Gastrocnemius medialis (tissue), 4 donors: ENCODE measurements around the gene PKP2. TPM values are rescaled to one million over a fixed set of nuclear protein-coding genes. Genes with fewer than 3 reads are reported as not detected.

Experiments used
- ATAC-seq, 2 donors: fragments of 150-250 bp; one replicate each; pipeline ENCODE4 v1.9.1; 2016
- DNase-seq, 2 donors: peaks; one replicate each; pipeline ENCODE4 v3.0.0-alpha.2; 2019
- H3K27ac ChIP-seq, 4 donors: fragments of 200-600 bp; sonication (generic); 1 replicate in 1 of 4; 2 replicates in 3 of 4; pipeline ENCODE4 v1.5.1; 2016 to 2018; ENCODE audit warnings: mild to moderate bottlenecking in 2 of 4, moderate library complexity in 1 of 4
- H3K27me3 ChIP-seq, 3 donors: fragments of 200-600 bp; sonication (generic) in 2 of 3; 1 replicate in 1 of 3; 2 replicates in 2 of 3; pipeline versions ENCODE4 v1.5.1 to v1.6.0; 2016 to 2019; ENCODE audit warnings: mild to moderate bottlenecking in 1 of 3, moderate library complexity in 1 of 3
- H3K36me3 ChIP-seq, 2 donors: fragments of 200-600 bp; sonication (generic) in 1 of 2; one replicate each; pipeline ENCODE4 v1.5.1; 2017 to 2018
- H3K4me1 ChIP-seq, 2 donors: fragments of 200-600 bp; sonication (generic) in 1 of 2; one replicate each; pipeline ENCODE4 v1.5.1; 2016 to 2017; ENCODE audit warnings: mild to moderate bottlenecking in 2 of 2
- H3K4me3 ChIP-seq, 4 donors: fragments of 200-600 bp; sonication (generic) in 3 of 4; 1 replicate in 1 of 4; 2 replicates in 3 of 4; pipeline ENCODE4 v1.5.1; 2016 to 2019; ENCODE audit warnings: mild to moderate bottlenecking in 2 of 4
- H3K9me3 ChIP-seq, 3 donors: fragments of 200-600 bp; sonication (generic) in 2 of 3; 1 replicate in 1 of 3; 2 replicates in 2 of 3; pipeline ENCODE4 v1.5.1; 2016 to 2019
- POLR2A ChIP-seq, 2 donors: fragments of 450-650 bp; IDR thresholded peaks; one replicate each; pipeline ENCODE4 v1.6.1; 2017; ENCODE audit warnings: antibody characterized with exemption in 2 of 2, mild to moderate bottlenecking in 2 of 2, moderate library complexity in 2 of 2
- in situ Hi-C, 4 donors: fragments of 200-750 bp; cut with MboI; loops; one replicate each; pipeline versions ENCODE4 v1.15.0 to v1.8.0; 2017; ENCODE audit warnings: low sequenced_read_pairs in 4 of 4
- intact Hi-C: fragments of 100-400 bp; cut with DNase I; formaldehyde crosslinking; loops from one replicate; pipeline ENCODE4 v1.15.1; 2023; ENCODE audit warnings: low total_unique reads
- total RNA-seq, 4 donors: library from RNA; depleted of rRNA; stranded (reverse); fragments of >200 nt; gene quantifications; one replicate each; pipeline versions ENCODE4 v1.1.0 to v1.2.3, GENCODE V29; 2016
- TF ChIP-seq, protein P1 (sequence below), 5 experiments: fragments of 450-650 bp in 3 of 5; fragments of 200-600 bp in 2 of 5; sonication (generic) in 2 of 5; IDR thresholded peaks in 4 of 5; conservative IDR thresholded peaks in 1 of 5; 1 replicate in 4 of 5; 2 replicates in 1 of 5; pipeline ENCODE4 v1.5.1; 2016 to 2019; ENCODE audit warnings: antibody characterized with exemption in 5 of 5, mild to moderate bottlenecking in 3 of 5, moderate library complexity in 3 of 5

PKP2 gene
- total RNA-seq, 4 donors from 2014 or later = 3.5 to 7.2 (median 4.1) TPM

DNA sequence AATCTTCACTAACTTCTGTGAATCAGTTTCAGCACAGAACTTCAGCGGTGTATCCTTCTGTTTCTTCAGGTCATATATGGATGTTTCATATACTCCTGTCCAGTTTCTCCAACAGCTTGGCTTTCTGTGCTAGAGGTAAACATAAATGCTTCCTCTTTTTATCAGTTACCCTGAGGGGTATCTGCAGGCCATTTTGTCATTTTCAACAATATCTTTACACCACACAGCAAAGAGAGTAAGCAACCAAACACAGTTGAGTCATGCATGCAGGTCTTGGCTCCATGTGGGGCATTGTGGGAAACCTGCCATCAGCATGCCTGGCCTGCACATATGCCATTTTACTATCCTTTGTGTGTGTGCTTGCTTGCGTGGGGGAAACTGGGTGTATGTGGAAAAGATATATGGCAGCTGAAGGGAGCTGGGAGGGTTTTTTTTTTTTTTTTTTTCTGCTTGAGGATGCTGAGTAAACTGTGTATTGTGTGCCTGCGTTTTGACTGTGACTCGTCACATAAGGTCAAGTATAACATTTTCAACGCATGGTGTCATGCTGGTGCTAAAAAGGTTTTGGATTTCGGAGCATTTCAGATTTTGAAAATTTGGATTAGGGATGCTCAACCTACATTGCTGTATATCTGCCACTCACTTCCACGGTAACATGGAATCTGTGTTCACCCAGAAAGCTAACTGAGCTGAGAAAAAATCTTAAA, 84.7 kb downstream of the PKP2 start:
- Histone ChIP-seq H3K4me1 (no peaks in the 10 kb centered on the region), H3K27me3 (no peaks in the 10 kb centered on the region), H3K4me3 (no peak overlapping the region), H3K27ac (no peak overlapping the region), H3K9me3 (no peaks in the 10 kb centered on the region), H3K36me3 (no peaks in the 10 kb centered on the region)
- TF ChIP-seq, protein P1, sequence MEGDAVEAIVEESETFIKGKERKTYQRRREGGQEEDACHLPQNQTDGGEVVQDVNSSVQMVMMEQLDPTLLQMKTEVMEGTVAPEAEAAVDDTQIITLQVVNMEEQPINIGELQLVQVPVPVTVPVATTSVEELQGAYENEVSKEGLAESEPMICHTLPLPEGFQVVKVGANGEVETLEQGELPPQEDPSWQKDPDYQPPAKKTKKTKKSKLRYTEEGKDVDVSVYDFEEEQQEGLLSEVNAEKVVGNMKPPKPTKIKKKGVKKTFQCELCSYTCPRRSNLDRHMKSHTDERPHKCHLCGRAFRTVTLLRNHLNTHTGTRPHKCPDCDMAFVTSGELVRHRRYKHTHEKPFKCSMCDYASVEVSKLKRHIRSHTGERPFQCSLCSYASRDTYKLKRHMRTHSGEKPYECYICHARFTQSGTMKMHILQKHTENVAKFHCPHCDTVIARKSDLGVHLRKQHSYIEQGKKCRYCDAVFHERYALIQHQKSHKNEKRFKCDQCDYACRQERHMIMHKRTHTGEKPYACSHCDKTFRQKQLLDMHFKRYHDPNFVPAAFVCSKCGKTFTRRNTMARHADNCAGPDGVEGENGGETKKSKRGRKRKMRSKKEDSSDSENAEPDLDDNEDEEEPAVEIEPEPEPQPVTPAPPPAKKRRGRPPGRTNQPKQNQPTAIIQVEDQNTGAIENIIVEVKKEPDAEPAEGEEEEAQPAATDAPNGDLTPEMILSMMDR (IDR thresholded peaks at IDR 0.05 in 4 of 5, conservative IDR thresholded peaks at IDR 0.05 in 1 of 5) = no peak
- TF ChIP-seq POLR2A (IDR thresholded peaks at IDR 0.05) = no peak
- intact Hi-C loops (no loop called here), in situ Hi-C loops (no loop called here)
- ATAC-seq = no peak
- no peak for DNase-seq

DNA sequence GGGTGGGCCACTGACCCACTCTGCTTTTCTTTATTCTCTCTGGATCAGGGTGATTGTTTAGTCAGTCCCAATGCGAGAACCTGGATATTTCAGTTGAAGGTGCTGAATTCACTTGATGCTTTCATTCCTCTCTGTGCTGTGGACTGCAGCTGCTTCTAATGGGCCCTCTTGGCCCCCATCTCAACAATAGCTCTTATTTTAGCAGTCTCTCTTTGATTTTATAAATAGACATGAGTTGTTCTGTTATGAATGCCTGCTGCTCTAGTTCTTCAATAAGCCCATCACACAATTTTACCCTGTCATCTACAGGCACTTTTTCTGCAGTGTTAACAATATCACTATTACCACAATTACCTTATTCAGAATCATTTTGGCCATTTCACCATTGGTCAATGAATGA, 86.7 kb downstream of the PKP2 start:
- H3K4me3 ChIP-seq = no peak overlapping the region
- ATAC-seq (peak in 1 of 2 donors; percentile 56), DNase-seq (no peak)
- TF ChIP-seq, protein P1 (IDR thresholded peaks at IDR 0.05 in 4 of 5, conservative IDR thresholded peaks at IDR 0.05 in 1 of 5) = no peak
- TF ChIP-seq POLR2A (IDR thresholded peaks at IDR 0.05) = no peak
- H3K4me1 ChIP-seq = no peaks in the 10 kb centered on the region
- H3K27me3 ChIP-seq = no peaks in the 10 kb centered on the region
- intact Hi-C loops = no loop called here
- in situ Hi-C loops = no loop called here
- no peaks in the 10 kb centered on the region for H3K9me3 ChIP-seq
- no peaks in the 10 kb centered on the region for H3K36me3 ChIP-seq
- no peak overlapping the region for H3K27ac ChIP-seq

DNA sequence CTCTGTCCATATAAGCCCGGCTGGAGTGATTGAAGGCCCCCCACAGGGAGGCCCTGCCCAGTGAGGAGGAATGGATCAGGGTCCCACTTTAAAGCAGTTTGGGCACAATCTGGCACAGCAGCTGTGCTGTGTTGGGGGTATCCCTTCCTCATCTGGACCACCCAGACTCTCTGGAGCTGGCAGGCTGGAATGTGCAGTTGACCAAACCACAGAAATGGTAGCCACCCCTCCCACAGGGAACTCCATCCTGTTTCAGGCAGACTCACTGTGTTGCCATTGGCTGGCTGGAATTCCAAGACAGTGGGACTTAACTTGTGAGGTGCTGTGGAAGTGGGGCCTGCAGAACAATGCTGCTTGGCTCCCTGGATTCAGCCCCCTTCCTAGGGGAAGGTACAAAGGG, 87.4 kb downstream of the PKP2 start:
- H3K4me1 ChIP-seq = no peaks in the 10 kb centered on the region
- no peaks in the 10 kb centered on the region for H3K9me3 ChIP-seq
- TF ChIP-seq, protein P1 (IDR thresholded peaks at IDR 0.05 in 4 of 5, conservative IDR thresholded peaks at IDR 0.05 in 1 of 5) = no peak
- no peak overlapping the region for H3K4me3 ChIP-seq
- intact Hi-C loops = no loop called here
- DNase-seq (no peak), ATAC-seq (no peak)
- in situ Hi-C loops = no loop called here
- H3K27ac ChIP-seq = no peak overlapping the region
- no peaks in the 10 kb centered on the region for H3K27me3 ChIP-seq
- no peaks in the 10 kb centered on the region for H3K36me3 ChIP-seq

DNA sequence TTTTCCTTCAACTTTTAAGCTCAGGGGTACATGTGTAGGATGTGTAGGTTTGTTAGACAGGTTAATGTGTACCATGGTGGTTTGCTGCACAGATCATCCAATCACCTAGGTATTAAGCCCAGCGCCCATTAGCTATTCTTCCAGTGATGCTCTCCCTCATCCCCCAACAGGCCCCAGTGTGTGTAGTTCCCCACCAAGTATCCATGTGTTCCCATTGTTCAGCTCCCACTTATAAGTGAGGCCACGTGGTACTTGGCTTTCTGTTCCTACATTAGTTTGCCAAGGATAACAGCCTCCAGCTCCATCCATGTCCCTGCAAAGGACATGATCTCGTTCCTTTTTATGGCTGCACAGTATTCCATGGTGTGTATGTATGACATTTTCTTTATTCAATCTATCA, 92.3 kb downstream of the PKP2 start:
- H3K4me3 ChIP-seq = no peak overlapping the region
- intact Hi-C loops = no loop called here
- no peaks in the 10 kb centered on the region for H3K9me3 ChIP-seq
- ATAC-seq (no peak), DNase-seq (no peak)
- H3K27me3 ChIP-seq = no peaks in the 10 kb centered on the region
- H3K4me1 ChIP-seq = no peaks in the 10 kb centered on the region
- H3K36me3 ChIP-seq = no peaks in the 10 kb centered on the region
- no peak overlapping the region for H3K27ac ChIP-seq
- in situ Hi-C loops = no loop called here
- TF ChIP-seq POLR2A (IDR thresholded peaks at IDR 0.05) = no peak
- TF ChIP-seq, protein P1 (IDR thresholded peaks at IDR 0.05 in 4 of 5, conservative IDR thresholded peaks at IDR 0.05 in 1 of 5) = no peak
